H7 (cell line): ENCODE data around the gene AGAP1. TPM values are rescaled to one million over a fixed set of nuclear protein-coding genes. Genes with fewer than 3 reads are reported as not detected.

Source experiments
- DNase-seq: peaks from one replicate; pipeline ENCODE4 v3.0.0; 2012
- H3K27me3 ChIP-seq: 2 replicates; pipeline ENCODE4 v1.6.0; 2011; ENCODE audit warnings: mild to moderate bottlenecking, low read length; ENCODE audit not compliant: control insufficient read depth, insufficient read depth
- H3K36me3 ChIP-seq: replicated peaks from 2 replicates; pipeline ENCODE4 v1.5.1; 2011; ENCODE audit warnings: low read length; ENCODE audit not compliant: control insufficient read depth, insufficient read depth
- H3K4me3 ChIP-seq: 2 replicates; pipeline ENCODE4 v1.5.1; 2011; ENCODE audit warnings: low read depth, mild to moderate bottlenecking, control low read depth, low read length, moderate library complexity; ENCODE audit not compliant: insufficient read depth
- total RNA-seq: library from RNA; depleted of rRNA; stranded (reverse); fragments of >200 nt; shearing (Covaris generic); gene quantifications from 2 replicates; pipeline ENCODE4 v1.2.3, GENCODE V29; 2014

Gene AGAP1
- total RNA-seq, 1 experiment from 2014 or later: 12.6 TPM

DNA sequence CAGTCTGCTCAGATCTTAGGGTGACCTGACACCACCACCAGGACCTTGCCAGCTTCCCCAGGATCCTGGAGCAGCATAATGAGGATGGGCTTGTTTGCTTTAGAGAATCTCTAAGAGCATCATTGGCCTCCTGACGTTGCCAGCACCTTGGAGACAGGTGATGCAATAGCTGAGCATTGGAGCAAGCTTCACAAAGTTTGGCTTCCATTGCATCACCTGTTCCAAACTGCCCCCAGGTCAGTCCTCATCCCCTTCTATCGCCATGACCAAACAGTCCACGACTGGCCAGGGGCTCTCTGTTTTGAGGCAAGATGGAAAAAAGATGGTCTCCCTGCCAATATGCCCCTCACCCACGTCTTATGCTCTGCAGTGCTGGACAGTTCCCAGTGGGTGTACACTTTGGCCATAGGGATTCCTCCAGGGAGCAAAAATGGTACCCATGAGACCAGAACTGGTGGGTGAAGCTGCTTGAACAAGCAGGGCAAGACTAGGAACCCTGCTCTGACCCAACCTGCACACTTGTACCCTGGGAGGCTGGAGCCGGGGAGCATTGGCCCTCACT, 22.6 kb upstream of the AGAP1 start:
- DNase-seq: no peak
- no peaks in the 10 kb centered on the region for H3K27me3 ChIP-seq
- H3K36me3 ChIP-seq: no peaks in the 10 kb centered on the region
- H3K4me3 ChIP-seq: no peak overlapping the region

DNA sequence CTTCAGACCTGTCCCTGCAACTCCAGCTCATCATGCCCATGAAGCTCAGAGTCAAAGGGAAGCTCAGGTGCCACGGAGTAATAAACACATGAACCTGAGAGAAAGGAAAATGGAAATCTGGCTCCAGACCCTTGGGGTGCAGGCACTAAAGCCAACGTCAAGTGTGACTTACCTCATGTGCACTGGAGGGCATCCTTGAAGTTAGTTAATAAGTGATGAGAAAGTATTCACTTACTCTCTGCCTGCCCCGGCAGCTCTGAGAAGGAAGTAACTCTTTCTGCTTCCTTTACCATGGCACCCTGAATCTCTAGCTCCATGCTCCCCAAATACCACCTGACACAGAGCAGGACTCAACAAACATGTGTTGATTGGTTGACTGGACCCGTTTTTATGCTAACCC, 21.4 kb upstream of the AGAP1 start:
- Histone ChIP-seq H3K27me3 (no peaks in the 10 kb centered on the region), H3K4me3 (no peak overlapping the region), H3K36me3 (no peaks in the 10 kb centered on the region)
- DNase-seq: no peak

DNA sequence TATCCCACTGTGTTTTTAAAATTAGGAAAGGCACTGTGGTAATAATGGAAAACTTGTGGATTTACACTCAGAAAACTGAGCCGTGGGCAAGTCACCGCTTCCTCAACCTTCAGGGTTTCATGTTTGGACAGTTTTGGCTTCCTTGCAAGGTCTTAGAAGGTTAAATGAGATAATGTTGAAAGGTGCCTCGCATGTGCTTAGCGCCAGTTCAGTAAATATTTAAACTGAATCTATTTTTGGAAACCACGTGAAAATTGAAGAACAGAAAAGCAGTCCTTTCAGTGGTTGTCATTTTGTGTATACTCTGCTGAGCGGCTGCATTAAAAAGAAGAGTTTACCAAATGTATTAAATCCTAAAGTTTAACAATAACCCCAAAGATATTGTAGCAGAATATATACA, 15.2 kb upstream of the AGAP1 start:
- Histone ChIP-seq H3K36me3 (no peaks in the 10 kb centered on the region), H3K27me3 (no peaks in the 10 kb centered on the region), H3K4me3 (no peak overlapping the region)
- DNase-seq: no peak

DNA sequence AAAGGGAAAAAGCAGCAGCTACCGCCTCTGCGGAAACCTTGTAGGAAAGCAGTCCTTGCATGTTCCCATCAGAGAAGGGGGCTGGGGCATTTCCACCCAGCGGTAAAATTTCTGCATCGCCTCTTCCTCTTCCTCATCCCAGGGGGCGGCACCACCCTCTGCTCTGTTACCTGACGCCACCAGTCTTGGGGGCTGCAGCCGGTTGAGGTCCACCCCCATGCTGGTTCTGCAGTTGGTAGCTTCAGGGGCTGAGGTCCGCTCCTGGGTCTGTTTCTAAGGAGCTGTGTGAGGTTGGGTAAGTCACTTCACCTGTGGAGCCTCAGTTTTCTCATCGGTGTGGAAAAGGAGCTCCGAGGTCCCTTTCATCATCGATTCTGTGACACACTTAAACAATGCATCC, 14.2 kb upstream of the AGAP1 start:
- H3K4me3 ChIP-seq: no peak overlapping the region
- no peaks in the 10 kb centered on the region for H3K36me3 ChIP-seq
- no peak for DNase-seq
- no peaks in the 10 kb centered on the region for H3K27me3 ChIP-seq

DNA sequence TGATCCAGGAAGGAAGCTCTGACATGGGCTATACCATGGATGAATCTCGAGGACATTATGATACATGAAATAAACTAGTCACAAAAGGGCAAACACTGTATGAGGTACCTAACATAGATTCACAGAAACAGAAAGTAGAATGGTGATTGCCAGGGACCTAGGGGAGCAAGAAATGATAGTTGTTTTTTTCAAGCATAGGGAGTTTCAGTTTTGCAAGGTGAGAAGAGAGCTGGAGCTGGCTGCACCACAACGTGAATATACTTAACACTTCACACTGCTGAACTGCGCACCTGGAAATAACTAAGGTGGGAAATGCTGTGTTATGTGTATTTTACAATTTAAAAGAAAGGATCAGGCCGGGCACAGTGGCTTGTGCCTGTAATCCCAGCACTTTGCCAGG, 13.2 kb upstream of the AGAP1 start:
- DNase-seq: no peak
- H3K36me3 ChIP-seq: no peaks in the 10 kb centered on the region
- H3K4me3 ChIP-seq: no peak overlapping the region
- H3K27me3 ChIP-seq: no peaks in the 10 kb centered on the region

DNA sequence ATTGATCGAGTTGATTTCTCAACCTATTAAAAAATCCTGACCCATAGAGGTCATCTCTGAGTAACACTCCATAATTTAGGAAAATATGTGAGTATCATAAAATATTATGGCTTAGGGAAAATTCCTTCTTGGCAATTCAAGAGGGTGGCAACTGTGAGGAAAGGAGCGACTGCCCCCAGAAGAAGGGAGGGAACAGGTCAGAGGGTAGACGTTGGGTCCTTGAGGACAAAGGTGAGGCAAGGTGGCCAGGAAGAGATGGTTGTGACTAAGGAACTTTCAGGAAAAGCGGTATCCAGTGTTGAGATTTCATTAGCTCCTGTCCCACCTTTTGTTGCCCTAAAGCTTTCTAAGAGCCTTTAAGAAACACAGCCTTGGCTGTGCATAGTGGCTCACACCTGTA, 10.5 kb upstream of the AGAP1 start:
- H3K4me3 ChIP-seq: no peak overlapping the region
- no peaks in the 10 kb centered on the region for H3K27me3 ChIP-seq
- no peaks in the 10 kb centered on the region for H3K36me3 ChIP-seq
- no peak for DNase-seq

DNA sequence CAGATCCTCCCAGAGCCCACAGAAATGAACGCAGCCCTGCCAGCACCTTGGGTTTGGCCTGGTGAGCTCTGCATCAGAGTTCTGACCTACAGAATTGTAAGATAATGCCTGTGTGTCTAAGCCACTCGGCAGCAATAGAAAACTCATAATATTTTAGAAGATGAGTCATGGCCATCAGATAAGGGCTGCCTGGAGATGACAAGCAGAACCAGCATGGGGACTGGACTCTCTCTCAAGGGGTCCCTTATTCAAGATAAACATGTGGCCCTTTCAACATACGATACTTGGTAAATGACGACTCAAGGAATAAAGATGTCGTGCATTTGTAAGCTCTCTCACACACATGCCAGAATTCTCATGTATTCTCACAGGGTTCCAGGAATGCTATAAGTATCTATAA, 8.5 kb upstream of the AGAP1 start:
- no peaks in the 10 kb centered on the region for H3K27me3 ChIP-seq
- no peak for DNase-seq
- no peaks in the 10 kb centered on the region for H3K36me3 ChIP-seq
- no peak overlapping the region for H3K4me3 ChIP-seq

DNA sequence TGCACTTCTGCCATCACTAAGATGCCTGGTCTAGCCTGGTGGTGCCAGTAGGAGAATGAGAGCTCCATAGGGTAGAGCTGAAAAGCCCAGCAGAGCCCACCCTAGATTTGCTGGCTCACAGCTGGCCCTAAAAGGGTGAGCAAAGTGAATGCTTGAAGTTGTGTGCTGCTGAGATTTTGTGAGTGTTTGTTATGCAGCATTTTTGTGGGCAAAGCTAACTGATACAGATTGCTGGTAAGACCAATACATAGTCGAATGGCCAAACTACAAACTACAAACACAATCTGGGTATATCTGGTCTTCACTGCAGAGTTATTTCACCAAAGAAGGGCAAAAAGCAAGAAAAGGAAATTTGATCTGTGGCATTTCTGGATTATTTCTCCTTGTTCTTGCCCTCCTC, 7.1 kb upstream of the AGAP1 start:
- Histone ChIP-seq H3K27me3 (no peaks in the 10 kb centered on the region), H3K4me3 (no peak overlapping the region), H3K36me3 (no peaks in the 10 kb centered on the region)
- DNase-seq: no peak

DNA sequence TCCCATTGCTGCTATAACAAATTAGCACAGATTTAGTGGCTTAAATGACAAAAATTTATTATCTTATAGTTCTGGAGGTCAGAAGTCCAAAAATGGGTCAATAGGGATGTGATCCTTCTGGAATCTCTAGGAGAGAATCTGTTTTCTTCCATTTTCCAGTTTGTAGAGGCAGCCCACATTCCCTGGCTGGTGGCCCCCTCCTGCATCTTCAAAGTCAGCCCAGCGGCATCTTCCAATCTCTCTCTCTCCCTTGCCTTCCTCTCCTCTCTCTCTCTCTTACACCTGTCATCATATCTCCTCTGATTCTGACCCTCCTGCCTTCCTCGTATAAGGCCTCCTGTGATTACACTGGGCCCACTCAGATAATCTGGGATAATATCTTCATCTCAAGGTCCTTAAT, 3.9 kb upstream of the AGAP1 start:
- DNase-seq: no peak
- H3K27me3 ChIP-seq: peaks cover 9% of the 10 kb centered on the region
- H3K36me3 ChIP-seq: no peaks in the 10 kb centered on the region
- H3K4me3 ChIP-seq: no peak overlapping the region

DNA sequence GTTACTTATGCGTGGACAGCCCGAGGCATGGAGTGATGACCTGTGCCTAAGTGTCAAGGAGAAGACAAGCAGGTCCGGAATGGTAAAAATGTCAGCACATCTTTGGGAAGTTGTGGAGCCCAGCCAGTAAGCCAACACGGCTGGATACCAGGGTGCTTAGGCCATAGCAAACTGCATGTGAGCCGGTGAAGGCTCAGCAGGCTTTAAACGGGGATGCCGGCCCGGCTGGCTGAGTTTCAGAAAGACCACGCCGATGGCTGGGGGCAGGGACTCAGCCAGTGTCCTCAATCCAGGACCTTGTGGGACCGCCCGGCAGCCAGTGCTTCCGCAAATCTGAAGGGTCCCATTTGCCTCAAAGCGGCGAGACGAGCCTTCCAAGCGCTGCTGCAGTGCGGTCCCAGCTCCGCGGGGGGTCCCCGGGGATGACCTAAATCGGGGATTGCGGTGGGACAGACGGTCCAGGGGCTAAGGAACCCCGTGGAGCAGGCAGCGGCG, 946 bp upstream of the AGAP1 start:
- peak; percentile 74 for DNase-seq
- peaks cover 13% of the 10 kb centered on the region for H3K27me3 ChIP-seq
- H3K36me3 ChIP-seq: no peaks in the 10 kb centered on the region
- H3K4me3 ChIP-seq: peak overlapping the region; percentile 66

DNA sequence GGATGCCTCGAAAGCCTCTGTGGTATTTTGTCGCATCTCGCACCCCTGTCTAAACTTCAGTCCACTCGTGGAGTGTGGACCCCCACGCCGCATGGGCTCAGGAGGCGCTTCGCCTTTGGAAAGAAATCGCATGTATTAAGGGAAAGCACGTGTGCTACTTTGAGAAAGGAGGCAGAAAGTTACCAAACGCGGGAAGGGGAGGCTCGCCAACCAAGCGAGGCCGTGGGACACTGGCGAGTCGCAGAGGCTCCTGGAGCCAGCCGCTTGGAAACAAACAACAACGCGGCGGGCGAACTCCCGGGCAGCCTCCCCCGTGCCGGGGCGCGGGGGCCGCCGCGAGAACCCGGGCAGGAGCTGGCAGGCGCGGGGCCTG, 455 bp upstream of the AGAP1 start:
- Histone ChIP-seq H3K4me3 (peak overlapping the region; percentile 66), H3K27me3 (peaks cover 13% of the 10 kb centered on the region), H3K36me3 (no peaks in the 10 kb centered on the region)
- DNase-seq: no peak

DNA sequence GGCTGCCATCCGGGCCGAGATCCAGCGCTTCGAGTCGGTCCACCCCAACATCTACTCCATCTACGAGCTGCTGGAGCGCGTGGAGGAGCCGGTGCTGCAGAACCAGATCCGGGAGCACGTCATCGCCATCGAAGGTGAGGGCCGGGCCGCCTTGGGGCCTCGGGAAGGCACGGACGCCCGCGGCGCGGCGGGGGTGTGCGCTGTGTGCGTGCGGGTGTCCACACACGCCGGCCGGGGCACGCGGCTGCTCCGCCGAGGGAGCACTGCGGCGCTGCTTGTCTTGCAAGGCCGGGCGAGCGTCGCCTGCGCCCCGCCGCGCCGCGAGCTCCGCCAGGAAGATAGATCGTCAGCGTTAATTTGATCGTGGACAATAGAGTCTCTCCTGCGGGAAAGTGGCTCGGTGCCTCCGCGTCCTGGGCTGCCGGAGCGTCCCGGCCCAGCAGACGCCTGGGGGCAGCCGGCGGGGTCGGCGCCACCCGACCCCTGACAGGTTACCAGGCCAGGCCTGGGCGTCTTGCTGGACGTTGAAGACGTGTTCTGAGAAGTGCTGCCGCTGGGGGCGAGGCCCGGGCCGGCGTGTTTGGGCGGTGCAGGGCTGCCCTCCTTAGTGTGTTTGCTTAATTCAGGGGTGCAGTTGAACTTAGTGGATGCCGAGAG, 1.0 kb downstream of the AGAP1 start:
- H3K4me3 ChIP-seq: peak overlapping the region; percentile 50
- DNase-seq: peak; percentile 79
- no peaks in the 10 kb centered on the region for H3K36me3 ChIP-seq
- peaks cover 13% of the 10 kb centered on the region for H3K27me3 ChIP-seq

DNA sequence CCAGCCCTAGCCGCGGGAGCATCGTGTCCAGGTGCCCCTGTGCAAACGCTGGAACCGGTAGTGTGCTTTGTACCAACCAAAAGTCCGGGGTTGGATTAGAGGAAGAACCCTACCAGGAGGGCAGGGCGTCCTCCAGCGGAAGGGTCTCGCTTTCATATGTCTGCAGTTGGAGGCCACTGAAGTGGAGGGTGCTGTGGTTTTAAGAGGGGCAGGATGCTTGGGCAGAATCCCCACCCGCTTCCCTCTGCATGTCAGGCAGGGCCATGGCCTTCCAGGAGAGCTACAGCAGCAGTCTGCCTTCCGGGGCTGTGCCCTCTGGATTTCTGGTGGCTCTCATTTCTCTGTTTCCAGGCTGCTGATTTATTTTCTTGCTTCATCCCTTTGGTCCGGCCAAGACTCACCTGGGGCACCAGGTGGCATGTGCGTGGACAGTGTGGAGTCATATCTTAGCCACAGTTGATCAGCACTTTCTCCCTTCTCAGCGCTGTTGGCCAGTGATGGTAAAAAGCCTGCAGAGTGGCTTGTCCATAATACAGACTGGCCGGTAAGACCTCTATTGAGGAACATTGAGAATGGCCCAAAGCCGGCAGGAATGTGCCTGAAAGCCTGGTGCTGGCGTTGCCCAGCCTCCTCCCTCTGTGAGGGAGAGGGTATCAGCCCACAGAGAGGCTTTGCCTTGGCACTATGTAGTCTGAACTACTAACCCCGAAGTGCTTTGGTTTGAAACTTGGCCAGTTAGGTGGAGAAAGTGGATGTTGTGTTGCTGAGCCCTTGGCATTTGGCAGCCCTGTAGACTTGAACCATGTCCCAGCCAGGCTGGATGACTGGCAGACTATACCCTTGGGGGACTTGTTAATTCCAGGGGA, 1.8 kb downstream of the AGAP1 start:
- no peaks in the 10 kb centered on the region for H3K36me3 ChIP-seq
- H3K27me3 ChIP-seq: peaks cover 13% of the 10 kb centered on the region
- DNase-seq: no peak
- peak overlapping the region; percentile 50 for H3K4me3 ChIP-seq

DNA sequence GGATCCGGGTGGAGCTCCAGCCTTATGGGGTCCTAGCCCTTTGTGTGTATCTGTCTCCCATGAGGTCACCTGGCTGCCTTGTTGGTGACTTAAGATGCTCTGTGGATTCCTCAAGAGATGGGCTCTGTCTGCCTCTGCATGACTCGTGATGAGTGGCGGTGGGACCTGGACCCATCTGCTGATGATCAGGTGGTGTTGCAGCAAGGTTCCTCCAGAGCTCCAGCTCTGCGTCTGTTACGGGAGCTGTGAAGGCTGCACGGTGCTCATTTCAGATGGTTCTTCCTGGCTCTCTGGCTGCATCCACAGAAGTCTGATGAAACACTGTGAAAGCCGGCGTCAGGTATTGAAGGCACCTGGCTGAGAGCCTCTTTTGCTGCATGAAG, 2.4 kb downstream of the AGAP1 start:
- peaks cover 13% of the 10 kb centered on the region for H3K27me3 ChIP-seq
- H3K36me3 ChIP-seq: no peaks in the 10 kb centered on the region
- no peak for DNase-seq
- no peak overlapping the region for H3K4me3 ChIP-seq

DNA sequence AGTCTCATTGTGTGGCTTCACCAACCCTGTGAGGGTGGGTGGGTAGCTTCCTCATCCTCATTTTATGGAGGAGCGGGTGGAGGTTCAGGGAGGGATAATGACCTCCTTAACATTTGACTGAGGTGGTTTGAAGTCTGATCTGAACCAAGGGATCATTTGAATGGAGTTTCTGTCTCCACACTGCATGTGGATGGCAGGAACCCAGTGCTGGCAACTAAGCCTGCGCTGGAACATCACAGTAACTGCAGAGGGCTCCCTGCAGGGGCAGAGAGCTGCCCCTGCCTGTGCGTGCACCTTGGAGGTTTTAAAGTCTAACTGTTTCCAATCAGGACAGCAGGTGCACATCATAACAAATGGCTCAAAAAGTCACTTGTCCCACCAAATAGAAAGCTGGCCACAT, 3.3 kb downstream of the AGAP1 start:
- peaks cover 13% of the 10 kb centered on the region for H3K27me3 ChIP-seq
- H3K4me3 ChIP-seq: no peak overlapping the region
- no peak for DNase-seq
- H3K36me3 ChIP-seq: no peaks in the 10 kb centered on the region
